CD4-positive, alpha-beta T cell treated with Interleukin-17A for 4 hours (primary cell): ENCODE measurements around the gene PLPPR3.
A peak's percentile ranks its signal among the peaks of the same experiment; 100 is the strongest.

ENCODE experiments used
- DNase-seq: peaks from one replicate; pipeline ENCODE4 v3.0.0-alpha.2; 2020; ENCODE audit warnings: mixed read lengths

The PLPPR3 gene

DNA sequence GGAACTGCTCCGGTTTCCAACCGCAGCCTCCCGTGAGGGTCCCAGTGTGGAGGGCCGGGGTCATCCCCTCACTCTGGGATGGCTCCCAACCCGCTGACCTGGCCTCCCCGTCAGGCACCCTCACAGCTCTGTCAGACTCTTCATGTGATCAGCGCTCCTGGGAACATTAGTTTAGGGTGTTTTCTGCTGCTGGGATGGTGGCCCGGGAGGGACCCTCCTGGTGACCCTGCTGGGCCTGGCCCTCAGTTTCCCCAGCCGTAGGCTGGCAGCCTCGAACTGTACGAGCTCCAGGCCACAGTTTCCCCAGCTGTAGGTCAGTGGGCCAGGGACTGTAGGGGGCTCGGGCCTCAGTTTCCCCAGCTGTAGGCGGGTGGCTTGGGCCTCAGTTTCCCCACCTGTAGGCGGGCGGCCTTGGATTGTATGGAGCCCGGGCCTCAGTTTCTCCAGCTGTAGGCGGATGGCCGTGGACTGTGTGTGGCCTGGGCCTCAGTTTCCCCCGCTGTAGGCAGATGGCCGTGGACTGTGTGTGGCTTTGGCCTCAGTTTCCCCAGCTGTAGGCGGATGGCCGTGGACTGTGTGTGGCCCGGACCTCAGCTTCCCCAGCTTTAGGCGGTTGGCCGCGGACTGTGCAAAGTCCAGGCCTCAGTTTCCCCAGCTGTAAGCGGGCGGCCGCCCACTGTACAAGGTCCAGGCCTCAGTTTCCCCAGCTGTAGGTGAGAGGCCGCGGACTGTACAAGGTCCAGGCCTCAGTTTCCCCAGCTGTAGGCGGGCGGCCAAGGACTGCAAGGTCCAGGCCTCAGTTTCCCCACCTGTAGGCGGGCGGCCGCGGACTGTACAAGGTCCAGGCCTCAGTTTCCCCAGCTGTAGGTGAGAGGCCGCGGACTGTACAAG, 25.8 kb downstream of the PLPPR3 start:
- no peak for DNase-seq

DNA sequence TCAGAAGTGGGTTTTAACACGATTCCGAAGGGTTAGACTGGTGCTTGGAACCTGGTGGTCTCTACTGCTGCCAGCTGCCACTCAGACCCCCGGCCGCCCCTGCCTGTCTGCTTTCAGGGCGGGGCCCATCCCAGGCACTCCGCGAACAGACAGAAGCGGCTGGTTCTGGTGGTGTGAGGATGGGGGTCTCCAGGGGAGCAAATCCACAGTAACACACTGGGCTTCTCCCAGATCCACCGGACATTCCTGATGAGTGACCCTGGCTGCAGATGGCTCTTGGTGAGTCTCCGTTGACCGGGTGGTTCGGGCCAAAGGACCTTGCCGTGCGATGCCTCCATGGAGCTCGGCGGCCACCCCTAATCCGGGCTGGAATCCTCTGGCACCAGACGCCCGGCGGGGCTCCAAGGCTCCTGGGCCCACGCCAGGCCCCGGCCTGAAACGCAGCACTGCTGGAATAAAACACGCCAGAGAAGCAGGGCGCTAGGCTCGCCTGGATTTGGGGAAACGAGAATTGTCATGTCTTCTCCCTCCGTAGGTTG, 26.6 kb downstream of the PLPPR3 start:
- no peak for DNase-seq

DNA sequence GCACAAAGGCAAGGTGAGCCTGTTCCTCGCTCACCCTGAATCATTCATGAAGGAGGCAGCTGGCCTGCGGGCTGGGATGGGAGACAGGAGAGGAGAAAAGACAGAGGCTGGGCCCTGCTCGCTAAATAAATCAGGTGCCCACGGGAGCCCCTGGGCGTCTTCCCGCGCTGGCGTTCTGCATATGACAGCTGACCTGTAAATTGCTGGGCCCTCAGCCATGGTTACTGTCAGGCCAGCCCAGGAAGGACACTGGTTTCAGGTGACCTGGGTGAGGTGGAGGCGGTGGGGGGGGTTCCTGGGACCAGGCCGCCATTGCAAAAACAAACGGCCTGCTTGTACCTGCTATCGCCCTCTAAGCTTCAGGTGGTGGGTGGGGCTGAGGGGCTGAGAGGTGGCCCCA, 27.9 kb downstream of the PLPPR3 start:
- no peak for DNase-seq

DNA sequence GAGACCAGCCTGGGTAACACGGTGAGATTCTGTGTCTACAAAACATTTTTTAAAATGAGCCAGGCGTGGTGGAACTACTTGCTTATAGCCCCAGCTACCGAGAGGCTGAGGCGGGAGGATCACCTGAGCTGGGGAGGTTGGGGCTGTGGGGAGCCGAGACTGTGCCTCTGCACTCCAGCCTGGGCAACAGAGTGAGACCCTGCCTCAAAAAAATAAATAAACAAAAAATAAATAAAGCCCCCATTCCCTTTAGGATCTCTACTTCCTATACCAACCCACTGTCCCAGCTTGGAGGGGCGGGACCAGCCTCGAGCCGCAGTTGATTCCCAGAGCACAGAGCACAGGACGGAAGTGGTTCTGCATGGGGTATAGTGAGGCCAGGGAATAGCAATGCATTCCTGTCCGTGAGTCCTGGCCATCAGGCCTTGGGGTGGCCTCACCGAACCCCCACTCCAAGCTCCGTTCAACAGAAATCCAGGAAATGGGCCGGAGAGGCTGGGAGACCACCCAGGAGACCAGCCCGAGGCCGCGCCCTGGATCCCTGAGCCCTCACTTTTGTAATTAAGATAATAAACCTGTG, 29.4 kb downstream of the PLPPR3 start:
- no peak for DNase-seq

DNA sequence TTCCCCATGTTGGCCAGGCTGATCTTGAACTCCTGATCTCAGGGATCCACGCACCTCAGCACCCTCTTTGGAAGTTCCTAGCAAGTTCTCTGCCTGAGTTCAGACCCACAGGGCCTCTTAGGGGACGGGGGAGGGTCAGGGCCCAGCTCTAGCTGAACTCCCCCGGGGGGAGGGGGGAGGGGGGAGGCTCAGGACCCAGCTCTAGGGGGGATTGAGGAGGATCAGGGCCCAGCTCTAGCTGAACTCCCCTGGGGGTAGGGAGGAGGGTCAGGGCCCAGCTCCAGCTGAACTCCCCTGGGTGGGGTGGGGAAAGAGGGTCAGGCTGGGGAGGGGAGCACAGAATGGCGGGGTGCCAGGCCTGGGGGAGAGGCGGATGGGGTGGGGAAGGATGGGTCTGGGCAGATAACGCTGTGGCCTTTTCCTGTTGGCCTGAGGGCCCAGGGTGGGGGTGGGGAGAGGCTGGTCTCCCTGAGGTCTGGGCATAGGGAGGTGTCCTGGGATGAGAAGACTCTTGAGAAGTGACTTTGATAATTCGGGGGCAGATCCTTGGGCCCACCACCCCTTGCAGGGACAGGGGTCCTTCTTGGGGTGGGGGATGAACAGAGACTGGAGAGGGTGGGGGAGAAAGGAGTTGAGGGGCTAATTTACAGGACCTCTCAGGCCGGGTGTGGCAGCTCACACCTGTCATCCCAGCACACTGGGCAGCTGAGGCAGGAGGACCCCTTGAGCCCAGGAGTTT, 30.0 kb downstream of the PLPPR3 start:
- DNase-seq = no peak

DNA sequence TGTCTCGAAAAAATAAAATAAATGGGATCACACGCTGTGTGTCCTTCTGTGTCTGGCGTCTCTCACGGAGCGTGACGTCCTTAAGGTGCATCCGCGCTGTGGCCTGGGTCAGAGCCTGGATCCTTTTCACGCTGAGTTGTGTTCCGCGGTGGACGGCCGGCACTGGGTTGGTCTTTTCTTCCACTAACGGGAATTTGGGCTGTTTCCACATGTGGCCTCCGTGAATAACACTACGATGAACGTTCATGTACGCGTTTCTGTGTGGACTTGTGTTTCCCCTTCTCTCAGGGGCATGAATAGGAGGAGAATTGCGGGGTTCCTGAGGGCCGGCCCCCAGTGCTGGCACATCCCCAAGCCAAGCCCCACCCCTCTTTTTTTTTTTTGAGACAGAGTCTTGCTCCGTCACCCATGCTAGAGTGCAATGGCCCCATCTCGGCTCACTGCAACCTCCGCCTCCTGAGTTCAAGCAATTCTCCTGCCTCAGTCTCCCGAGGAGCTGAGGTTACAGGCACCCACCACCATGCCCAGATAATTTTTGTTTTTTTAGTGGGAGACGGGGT, 30.7 kb downstream of the PLPPR3 start:
- DNase-seq = no peak

DNA sequence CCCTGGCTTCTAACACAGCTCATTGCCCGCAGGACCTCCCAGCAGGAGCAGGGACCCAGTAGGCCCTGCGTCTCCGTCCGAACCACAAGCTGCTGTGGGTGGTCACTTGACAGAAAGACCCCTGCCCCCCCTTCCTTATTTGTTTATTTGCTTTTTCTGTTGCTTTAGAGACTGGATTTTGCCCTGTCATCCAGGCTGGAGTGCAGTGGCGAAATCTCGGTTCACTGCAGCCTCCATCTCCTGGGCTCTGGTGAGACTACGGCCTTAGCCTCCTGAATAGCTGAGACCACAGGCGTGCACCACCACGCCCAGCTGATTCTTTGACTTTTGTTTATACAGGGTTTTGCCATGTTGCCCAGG, 32.1 kb downstream of the PLPPR3 start:
- no peak for DNase-seq

DNA sequence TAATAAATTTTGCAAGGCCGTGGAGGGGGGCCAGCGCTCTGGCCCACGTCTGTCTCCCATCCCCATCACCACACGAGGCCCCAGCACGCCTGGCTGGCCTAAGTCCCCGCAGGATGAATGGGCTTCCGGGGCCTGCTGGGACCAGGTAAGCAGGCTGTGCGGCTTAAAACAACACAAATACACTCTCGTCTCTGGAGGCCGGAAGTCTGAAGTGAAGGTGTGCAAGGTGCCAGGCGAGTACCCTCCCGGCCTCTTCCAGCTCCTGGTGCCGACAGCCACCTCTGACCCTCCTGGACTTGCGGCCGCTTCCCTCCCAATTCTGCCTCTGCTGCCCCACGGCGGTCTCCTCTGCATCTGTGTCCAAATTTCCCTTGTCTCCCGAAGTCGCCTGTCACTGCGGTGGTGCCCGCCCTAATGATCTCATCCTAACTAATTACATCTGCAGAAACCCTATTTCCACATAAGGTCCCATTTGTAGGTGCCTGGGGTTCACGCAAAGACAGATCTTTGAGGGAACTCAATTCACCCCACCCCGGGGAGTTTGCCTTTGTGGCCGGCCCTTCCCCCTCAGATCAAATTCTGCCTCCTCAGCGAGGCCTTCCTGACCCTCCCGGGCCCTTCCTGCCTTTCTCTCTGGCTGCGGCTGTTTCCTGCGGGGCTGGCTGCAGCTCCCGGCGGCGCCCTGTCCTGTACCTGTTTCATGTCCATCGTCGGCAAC, 32.6 kb downstream of the PLPPR3 start:
- DNase-seq = no peak

DNA sequence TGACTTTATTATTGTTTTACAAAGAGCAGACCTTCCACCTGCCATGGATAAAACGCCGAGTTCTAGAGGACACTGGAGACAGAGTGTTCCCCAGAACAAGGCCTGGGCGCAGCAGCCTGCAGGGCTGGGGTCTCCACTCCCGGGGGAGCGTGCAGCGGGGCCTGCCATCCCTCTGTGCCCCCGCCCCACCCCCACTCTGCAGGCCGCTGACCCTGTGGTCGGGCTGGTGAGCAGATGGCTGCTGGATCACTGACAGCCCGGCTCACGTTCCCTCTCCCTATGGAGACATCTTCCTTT, 33.1 kb downstream of the PLPPR3 start:
- no peak for DNase-seq

DNA sequence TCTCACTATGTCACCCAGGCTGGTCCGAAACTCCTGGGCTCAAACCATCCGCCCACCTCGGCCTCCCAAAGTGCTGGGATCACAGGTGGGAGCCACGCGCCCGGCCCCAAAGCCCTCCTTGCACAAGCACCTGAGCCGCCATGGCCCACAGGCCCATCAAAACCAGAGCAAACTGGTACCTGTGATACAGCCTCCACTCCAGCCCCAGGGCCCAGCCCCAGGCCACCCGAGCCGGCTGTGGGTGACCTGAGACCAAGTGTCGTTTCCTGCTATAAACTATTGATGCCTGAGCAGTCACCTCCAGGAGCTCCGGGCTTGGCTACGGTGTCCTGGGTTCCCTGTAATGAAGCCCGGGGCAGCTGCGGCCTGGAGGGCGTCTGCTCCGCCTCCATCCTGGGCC, 34.2 kb downstream of the PLPPR3 start:
- DNase-seq = no peak

DNA sequence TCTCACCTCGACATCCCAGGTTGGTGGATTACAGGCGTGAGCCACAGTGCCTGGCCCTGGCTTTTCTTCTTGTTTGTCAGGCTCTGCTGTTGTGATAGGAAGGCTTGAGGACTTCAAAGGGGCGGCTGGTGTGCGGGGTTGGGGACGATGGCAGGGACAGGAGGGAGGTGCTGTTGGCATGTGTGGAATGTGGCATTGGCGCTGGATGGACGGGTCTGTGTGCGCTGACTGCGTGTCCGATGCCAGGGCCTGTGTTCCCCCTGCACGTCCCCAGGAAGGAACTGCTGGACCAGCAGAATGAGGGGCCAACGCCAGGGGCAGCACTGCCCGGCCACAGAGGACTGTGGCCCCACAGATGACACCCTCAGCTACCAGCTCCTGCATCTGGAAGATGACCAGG, 37.2 kb downstream of the PLPPR3 start:
- DNase-seq = no peak

DNA sequence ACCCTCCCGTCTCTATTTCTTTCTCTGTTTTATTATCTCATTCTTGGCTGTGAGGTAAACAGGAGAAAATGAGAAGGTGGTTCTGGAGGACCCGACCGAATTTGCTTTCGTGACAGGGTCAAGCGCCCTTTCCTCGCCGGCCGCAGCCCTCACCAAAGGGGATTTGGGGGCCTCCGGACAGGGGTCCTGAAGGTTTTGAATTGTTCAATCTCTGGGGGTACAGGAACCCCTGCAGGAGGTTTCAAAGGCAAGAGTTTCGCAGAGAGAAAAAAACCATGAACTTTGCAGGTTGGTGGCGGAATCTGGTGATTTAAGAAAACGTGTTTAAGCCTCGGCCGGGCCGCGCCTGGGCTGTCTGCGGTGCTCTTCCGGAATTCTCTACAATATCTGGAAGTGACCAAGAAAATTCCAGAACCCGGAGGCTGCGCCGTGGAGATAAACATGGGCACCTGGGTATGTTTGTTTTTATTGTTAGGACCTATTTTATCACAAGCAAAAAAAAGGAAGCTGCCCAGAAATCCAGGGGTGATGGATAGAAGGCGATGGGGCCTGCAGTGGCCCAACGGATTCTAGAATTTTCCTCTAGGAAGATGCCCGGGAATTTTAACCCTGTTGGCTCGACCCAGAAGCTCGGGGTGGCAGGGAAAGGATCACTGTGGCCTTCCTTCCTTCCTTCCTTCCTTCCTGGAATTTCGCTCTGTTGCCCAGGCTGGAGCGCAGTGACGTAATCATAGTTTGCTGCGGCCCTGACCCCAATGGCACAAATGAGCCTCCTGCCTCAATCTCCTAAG, 38.7 kb downstream of the PLPPR3 start:
- DNase-seq = no peak

DNA sequence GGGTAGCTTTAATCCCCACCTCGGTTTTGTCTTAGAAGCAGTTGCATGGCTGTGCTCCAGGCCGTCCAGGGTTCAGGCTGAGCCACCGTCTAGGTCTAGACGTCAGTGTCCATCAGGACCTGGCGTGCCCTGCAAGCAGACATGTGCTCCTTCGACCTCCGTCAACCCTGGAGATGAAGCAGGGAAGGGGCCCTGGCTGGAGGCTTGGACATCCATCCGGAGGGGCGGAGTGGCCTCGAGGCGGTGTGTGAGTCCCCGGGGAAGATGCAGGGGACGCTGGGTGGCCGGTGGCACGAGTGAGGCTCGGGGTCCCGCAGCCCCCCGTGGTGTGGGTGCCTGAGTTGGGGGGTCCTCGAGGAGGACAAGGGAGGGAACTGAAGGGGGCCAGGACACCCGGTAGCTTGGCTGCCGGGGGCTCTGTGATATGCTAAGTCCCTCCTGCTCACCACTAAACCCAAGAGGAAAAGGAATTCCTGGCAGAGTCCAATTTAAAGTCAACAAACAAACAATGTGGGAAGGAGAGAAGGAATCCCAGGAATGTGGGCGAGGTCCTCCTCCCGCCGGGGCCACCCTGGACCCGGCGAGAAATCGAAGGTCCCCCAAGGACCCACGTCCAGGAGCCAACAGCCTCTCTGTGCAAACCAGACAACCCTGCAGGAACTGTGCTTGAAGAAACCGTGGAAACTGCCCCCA, 39.4 kb downstream of the PLPPR3 start:
- no peak for DNase-seq

DNA sequence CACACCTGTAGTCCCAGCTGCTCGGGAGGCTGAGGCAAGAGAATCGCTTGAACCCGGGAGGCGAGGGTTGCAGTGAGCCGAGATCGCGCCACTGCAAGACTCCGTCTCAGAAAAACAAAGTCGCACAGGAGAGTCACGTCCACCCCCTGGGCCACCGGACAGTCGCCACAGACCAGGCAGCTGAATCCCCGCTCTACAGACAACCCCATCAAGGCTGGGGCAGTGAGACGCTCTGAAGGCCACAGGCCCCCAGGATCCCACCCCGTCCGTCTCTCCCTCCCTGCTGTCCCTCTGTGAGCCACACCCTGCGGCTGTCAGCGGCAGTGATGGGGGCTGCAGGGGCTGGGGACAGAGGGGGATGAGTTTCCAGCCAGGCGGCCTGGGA, 40.0 kb downstream of the PLPPR3 start:
- no peak for DNase-seq

DNA sequence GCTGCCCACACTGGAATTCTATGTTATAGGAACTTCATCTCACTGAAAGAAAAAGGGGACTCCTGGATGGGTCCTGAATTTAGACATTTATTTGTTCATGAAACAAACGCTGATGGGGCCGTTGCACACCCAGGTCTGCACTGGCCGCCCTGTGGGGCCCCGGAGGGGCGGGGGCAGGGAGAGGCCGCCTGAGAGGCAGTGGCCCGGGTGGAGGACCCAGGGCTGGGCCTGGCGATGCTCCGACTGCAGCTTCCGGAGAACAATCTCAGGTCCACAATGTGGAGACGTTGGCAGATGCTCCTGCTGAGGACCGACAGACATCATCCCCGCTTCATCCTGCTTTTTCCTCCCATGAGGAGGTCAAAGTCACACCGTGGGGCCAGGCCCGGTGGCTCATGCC, 40.8 kb downstream of the PLPPR3 start:
- DNase-seq = no peak

DNA sequence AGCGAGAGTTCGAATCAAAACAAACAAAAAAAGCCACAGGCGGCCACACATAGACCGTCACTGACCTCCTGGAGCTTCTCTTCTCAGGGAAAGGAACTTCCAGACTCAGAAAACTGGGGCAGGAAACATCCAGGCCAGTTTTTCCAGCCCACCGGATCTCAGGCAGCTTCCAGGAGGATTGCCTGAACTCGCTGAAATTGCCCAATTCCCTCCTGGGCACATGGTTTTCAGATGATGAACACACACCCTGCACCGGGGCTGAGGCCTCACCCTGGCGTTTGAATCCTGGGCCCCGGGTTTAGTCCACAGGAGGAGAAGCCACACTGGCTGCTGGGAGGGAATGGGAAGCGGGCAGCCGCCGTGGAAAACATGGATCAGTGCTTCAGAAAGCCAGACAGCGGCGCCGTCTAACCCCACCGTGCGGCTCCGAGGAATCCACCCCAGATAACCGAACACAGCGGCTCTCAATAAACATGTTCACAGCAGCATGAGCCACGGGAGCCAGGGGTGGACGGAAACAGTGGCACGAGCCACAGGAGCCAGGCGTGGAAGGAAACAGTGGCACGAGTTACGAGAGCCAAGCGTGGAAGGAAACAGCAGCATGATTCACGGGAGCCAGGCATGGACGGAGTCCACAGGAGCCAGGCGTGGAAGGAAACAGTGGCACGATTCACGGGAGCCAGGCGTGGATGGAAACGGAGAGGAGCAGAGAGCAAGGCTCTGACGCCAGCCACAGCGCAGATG, 42.7 kb downstream of the PLPPR3 start:
- no peak for DNase-seq

DNA sequence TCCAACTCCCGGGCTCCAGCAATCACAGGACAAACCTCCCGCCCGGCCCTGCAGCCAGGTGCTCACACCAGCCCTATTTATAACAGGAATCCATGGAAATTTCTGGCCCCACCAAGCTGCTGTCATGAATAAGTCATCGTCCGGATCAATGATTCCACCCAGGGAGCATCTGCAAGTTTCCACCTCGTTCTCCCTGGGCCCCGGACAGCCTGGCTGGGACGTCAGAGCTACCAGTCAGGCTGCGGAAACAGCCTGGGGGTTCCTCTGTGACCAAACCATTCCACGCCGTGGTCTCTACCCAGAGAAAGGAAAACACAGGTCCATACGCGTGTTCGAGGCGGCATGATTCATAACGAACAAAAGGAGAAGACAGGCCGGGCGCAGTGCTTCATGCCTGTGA, 45.2 kb downstream of the PLPPR3 start:
- no peak for DNase-seq

DNA sequence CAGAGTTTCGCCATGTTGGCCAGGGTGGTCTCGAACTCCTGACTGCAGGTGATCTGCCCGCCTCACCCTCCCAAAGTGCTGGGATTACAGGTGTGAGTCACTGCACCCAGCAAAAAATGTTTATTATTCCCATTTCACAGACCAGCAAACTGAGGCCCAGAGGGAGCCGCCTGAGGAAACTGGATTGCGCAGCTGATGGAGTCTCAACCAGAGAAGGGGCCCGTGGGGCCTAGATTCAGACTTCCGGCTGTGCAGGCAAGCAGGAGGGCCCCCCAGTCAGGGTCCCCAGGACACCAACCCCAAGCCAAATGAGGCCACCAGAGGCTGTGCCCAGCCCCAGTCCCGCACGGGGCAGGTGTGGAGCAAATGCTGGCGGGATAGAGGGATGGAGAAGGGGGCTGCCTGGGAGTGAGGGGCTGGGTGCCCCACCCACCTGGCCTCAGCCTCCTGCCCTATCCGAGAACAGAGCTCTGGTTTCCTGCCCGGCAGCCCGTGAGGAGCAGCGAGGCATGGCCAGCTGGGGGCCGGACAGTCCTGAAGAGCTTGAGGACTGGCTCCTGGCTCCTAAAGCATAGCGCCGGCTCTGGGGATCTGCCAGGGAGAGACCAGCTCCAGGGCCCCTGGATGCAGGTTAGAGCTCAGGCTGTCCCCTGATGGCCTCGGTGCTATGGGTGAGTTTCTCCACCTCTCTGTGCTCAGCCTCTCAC, 48.9 kb downstream of the PLPPR3 start:
- DNase-seq = no peak

DNA sequence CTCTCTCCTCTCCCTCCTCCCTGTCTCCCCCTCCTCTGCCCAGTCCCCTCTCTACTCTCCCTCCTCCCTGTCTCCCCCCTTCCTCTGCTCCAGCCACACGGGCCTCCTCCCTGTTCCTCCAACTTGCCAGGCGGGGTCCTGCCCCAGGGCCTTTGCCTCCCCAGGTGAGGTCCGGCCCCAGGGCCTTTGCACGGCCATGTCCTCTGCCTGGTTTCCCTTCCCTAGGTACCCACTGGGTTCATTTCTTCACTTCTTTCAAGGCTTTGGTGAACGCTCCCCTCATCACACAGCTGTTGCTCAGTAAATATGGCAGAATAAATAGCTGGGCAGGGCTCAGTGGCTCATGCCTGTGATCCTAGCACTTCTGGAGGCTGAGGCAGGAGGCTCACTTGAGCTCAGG, 49.7 kb downstream of the PLPPR3 start:
- no peak for DNase-seq

DNA sequence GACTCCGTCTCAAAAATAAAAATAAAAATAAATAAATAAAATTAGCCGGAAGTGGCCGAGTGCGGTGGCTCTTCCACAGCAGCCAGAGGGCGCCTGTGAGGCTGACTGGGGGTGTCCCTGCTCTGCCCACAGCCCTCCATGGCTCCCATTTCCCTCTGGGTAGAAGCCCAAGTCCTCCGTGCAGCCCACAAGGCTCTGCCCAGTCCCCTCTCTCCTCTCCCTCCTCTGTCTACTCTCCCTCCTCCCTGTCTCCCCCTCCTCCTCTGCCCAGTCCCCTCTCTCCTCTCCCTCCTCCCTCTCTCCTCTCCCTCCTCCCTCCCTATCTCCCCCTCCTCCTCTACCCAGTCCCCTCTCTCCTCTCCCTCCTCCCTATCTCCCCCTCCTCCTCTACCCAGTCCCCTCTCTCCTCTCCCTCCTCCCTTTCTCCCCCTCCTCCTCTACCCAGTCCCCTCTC, 50.4 kb downstream of the PLPPR3 start:
- DNase-seq = peak; percentile 30
